Measurements from ENCODE around the gene ACBD6.
"Not testable (repeated sequence)": the region's sequence is repeated elsewhere in the genome, so short reads cannot be mapped to it uniquely, and the experiment has no call there.

The ACBD6 gene

GRCh38 chr1:180412583-180412982, 89.8 kb downstream of the ACBD6 start:
- Histone ChIP-seq H3K4me3 (ENCODE audit: low read depth, low read length) (no peak overlapping the region), H3K27ac (no peak overlapping the region), H3K36me3 (peaks cover 32% of the 10 kb centered on the region), H3K27me3 (ENCODE audit: insufficient read depth, low read depth, severe bottlenecking) (no peaks in the 10 kb centered on the region), H3K9me3 (ENCODE audit: severe bottlenecking) (no peaks in the 10 kb centered on the region)
- TF ChIP-seq CTCF (IDR thresholded peaks at IDR 0.05; ENCODE audit: low read depth, low read length): no peak
- no peak for DNase-seq

DNA sequence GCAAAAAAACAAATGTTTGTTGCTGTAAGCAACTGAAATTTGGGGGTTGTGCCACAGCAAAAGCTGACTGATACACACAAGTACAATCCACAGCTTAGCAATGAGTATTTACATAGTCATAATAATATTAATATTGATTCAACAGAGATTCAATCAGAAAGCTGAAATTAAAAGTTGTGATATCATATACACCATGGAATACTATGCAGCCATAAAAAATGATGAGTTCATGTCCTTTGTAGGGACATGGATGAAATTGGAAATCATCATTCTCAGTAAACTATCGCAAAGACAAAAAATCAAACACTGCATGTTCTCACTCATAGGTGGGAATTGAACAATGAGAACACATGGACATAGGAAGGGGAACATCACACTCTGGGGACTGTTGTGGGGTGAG, 94.2 kb downstream of the ACBD6 start:
- H3K27ac ChIP-seq; DNase-seq; H3K27me3 ChIP-seq (ENCODE audit: insufficient read depth, low read depth, severe bottlenecking); H3K4me3 ChIP-seq (ENCODE audit: low read depth, low read length); H3K9me3 ChIP-seq (ENCODE audit: severe bottlenecking): not testable (repeated sequence)
- H3K36me3 ChIP-seq: peaks cover 31% of the 10 kb centered on the region

DNA sequence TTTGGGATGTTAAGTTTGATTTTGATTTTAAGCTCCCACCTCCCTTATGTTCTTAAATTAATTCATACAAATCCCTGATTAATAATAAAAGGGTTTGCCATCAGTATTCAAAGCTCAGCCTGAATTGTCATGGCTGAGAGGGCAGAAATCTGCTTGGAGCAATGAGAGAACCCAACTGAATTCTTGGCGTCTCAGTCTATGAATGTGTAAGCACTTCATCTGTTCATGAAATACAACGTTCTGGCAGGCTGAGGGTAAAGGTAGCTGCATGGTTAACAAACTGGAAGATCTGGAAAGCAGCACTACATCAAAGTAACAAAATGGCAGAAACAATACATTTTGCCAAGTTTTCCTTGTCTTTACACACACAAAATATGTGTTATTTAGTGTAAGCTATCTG, 95.3 kb downstream of the ACBD6 start:
- no peak for DNase-seq
- Histone ChIP-seq H3K27ac (no peak overlapping the region), H3K9me3 (ENCODE audit: severe bottlenecking) (no peaks in the 10 kb centered on the region), H3K4me3 (ENCODE audit: low read depth, low read length) (no peak overlapping the region), H3K27me3 (ENCODE audit: insufficient read depth, low read depth, severe bottlenecking) (no peaks in the 10 kb centered on the region), H3K36me3 (peaks cover 23% of the 10 kb centered on the region)
- no peak for TF ChIP-seq CTCF (IDR thresholded peaks at IDR 0.05; ENCODE audit: low read depth, low read length)

GRCh38 chr1:180402551-180402950, 99.8 kb downstream of the ACBD6 start:
- Histone ChIP-seq H3K9me3 (ENCODE audit: severe bottlenecking) (no peaks in the 10 kb centered on the region), H3K36me3 (no peaks in the 10 kb centered on the region; the same call in none of the 2 replicates), H3K27me3 (ENCODE audit: insufficient read depth, low read depth, severe bottlenecking) (no peaks in the 10 kb centered on the region), H3K27ac (no peak overlapping the region), H3K4me3 (ENCODE audit: low read depth, low read length) (no peak overlapping the region)
- DNase-seq: no peak
- TF ChIP-seq CTCF (IDR thresholded peaks at IDR 0.05; ENCODE audit: low read depth, low read length): no peak

DNA sequence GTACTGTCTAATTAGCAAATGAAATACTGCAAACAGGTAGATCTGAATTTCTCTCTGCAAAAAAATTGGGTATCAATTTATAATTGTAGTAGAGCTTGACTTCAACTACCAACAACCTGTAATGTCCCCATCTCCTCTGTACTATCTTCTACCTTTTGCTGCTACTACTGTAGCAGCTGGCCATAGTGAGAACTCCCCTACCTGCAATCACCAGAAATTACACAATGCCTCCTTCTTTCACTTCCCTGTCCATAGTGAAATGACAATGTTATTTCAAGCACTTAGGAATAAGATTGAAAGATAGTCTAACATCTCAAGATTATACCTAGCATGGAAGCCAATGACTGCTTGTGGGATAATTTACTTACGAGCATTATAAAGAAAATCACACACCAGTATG, 100.4 kb downstream of the ACBD6 start:
- DNase-seq: no peak
- H3K4me3 ChIP-seq (ENCODE audit: low read depth, low read length): no peak overlapping the region
- H3K27ac ChIP-seq: no peak overlapping the region
- no peaks in the 10 kb centered on the region for H3K9me3 ChIP-seq (ENCODE audit: severe bottlenecking)
- H3K27me3 ChIP-seq (ENCODE audit: insufficient read depth, low read depth, severe bottlenecking): no peaks in the 10 kb centered on the region
- peaks cover 2% of the 10 kb centered on the region for H3K36me3 ChIP-seq
- no peak for TF ChIP-seq CTCF (IDR thresholded peaks at IDR 0.05; ENCODE audit: low read depth, low read length)

DNA sequence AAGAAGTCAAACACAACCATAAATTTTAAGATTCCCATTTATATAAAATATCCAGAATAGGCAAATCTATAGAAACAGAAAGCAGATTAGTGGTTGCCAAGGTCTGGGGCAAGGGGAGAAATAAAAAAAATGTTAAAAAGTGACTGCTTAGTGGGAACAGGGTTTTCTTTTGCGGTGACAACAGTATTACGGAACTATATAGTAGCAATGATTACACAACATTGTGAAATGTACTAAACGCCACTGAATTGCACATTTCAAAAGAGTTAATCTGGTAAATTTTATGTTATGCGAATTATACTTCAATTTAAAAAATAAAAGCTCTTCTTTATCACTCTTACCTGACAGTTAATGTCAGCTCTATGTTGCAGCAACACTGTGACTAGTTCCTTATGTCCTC, 105.2 kb downstream of the ACBD6 start:
- H3K36me3 ChIP-seq: peaks cover 23% of the 10 kb centered on the region
- no peaks in the 10 kb centered on the region for H3K9me3 ChIP-seq (ENCODE audit: severe bottlenecking)
- H3K27me3 ChIP-seq (ENCODE audit: insufficient read depth, low read depth, severe bottlenecking): no peaks in the 10 kb centered on the region
- TF ChIP-seq CTCF (IDR thresholded peaks at IDR 0.05; ENCODE audit: low read depth, low read length): no peak
- no peak overlapping the region for H3K27ac ChIP-seq
- no peak overlapping the region for H3K4me3 ChIP-seq (ENCODE audit: low read depth, low read length)
- no peak for DNase-seq

All from WERI-Rb-1 (cell line).